Ascending aorta (tissue), 2 donors: ENCODE results near the gene EBF3. TPM values are rescaled to one million over a fixed set of nuclear protein-coding genes. Genes with fewer than 3 reads are reported as not detected.

Experiments used
- DNase-seq, 2 donors: peaks; one replicate each; pipeline ENCODE4 v3.0.0-alpha.2; 2019; ENCODE audit warnings: low spot score in 2 of 2
- H3K27ac ChIP-seq, 2 donors: fragments of 200-600 bp; sonication (generic); one replicate each; pipeline ENCODE4 v1.5.1; 2016 to 2017; ENCODE audit warnings: mild to moderate bottlenecking in 1 of 2
- H3K27me3 ChIP-seq: fragments of 200-600 bp; sonication (generic); one replicate; pipeline ENCODE4 v1.5.1; 2017
- H3K36me3 ChIP-seq, 2 donors: fragments of 200-600 bp; sonication (generic); one replicate each; pipeline ENCODE4 v1.5.1; 2016
- H3K4me1 ChIP-seq, 2 donors: fragments of 200-600 bp; sonication (generic); one replicate each; pipeline ENCODE4 v1.5.1; 2016 to 2017; ENCODE audit warnings: mild to moderate bottlenecking in 1 of 2
- H3K4me3 ChIP-seq, 2 donors: fragments of 200-600 bp; sonication (generic); one replicate each; pipeline ENCODE4 v1.5.1; 2016 to 2017; ENCODE audit warnings: mild to moderate bottlenecking in 1 of 2
- H3K9me3 ChIP-seq, 2 donors: fragments of 200-600 bp; sonication (generic); one replicate each; pipeline ENCODE4 v1.5.1; 2016
- CTCF ChIP-seq, 3 experiments: fragments of 200-600 bp in 2 of 3; fragments of 450-650 bp in 1 of 3; sonication (generic) in 2 of 3; IDR thresholded peaks; one replicate each; pipeline ENCODE4 v1.5.1; 2016 to 2019; ENCODE audit warnings: antibody characterized with exemption in 3 of 3, mild to moderate bottlenecking in 1 of 3, moderate library complexity in 1 of 3
- intact Hi-C: fragments of 100-400 bp; cut with DNase I; formaldehyde crosslinking; loops from one replicate; pipeline ENCODE4 v1.15.1; 2023
- total RNA-seq: library from RNA; depleted of rRNA; stranded (reverse); fragments of >200 nt; gene quantifications from one replicate; pipeline ENCODE4 v1.1.0, GENCODE V29; 2016

EBF3 gene
- total RNA-seq, 1 donor from 2014 or later, result 20.2 TPM

DNA sequence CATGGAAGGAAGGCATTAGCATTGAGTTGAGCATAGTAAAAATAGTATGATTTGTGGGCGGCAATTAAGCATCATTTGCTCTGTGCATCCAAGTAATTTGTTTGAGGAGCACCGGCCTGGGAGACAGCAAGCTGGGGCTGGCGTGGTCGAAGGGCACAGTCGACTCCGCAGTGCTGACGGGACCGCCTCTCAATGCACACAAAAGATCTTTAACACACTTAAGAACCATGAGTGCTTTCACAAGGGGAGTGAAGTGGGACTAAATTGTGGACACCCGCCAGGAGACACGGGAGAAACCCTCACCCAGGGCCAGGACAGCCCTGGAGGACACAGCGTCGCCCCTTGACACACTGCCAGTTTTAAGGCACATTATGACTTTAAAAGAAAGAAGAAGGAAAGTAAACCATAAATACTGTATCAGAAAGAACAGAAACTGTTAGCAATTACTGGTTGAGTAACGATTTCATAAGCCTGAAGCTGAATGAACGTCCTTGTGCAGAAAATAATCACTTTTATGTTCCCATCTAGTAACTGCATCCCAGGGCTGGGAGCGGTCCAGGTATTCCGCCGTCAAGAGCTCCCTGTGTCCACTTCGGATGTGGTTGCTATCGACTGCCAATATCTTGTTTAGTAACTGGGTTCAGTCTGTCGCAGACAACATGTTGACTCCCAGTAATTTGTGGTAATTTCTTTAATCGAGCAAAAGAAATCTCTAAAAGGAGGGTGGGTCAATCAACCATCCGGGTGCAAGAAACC lies 102.1 kb downstream of the EBF3 start:
- TF ChIP-seq CTCF (IDR thresholded peaks at IDR 0.05), result no peak
- H3K4me1 ChIP-seq, result no peaks in the 10 kb centered on the region
- H3K4me3 ChIP-seq, result no peak overlapping the region
- H3K27ac ChIP-seq, result no peak overlapping the region
- no peaks in the 10 kb centered on the region for H3K36me3 ChIP-seq
- intact Hi-C loops, result no loop called here
- no peaks in the 10 kb centered on the region for H3K9me3 ChIP-seq
- DNase-seq, result no peak
- H3K27me3 ChIP-seq, result no peaks in the 10 kb centered on the region

DNA sequence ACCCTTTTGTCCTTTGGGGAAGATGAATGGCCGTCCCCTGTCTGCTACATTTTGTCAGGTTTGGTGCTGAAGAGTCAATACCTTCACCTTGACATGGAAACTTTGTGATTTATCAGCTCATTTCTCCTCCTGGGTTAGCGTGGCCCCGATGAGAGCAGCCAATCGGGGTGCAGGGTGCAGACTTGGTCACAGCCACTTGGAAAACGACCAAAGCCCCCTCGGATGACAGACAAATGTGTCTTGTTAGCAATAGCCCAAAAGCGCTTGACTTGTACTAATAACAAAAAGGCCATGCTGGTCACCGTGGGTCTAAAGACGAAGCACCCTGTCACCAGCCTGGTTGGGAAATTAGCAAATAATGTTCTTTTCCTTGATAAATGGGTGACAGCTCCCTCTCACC lies 103.7 kb downstream of the EBF3 start:
- no peak for DNase-seq
- Histone ChIP-seq H3K4me1 (no peaks in the 10 kb centered on the region), H3K36me3 (no peaks in the 10 kb centered on the region), H3K27ac (no peak overlapping the region), H3K4me3 (no peak overlapping the region), H3K9me3 (no peaks in the 10 kb centered on the region), H3K27me3 (no peaks in the 10 kb centered on the region)
- intact Hi-C loops, result no loop called here
- TF ChIP-seq CTCF (IDR thresholded peaks at IDR 0.05), result no peak

- no peaks in the 10 kb centered on the region for H3K9me3 ChIP-seq
- no peaks in the 10 kb centered on the region for H3K4me1 ChIP-seq
- H3K36me3 ChIP-seq, result no peaks in the 10 kb centered on the region
- no peak overlapping the region for H3K4me3 ChIP-seq
- intact Hi-C loops, result no loop called here
- H3K27me3 ChIP-seq, result no peaks in the 10 kb centered on the region
- no peak for DNase-seq
- TF ChIP-seq CTCF (IDR thresholded peaks at IDR 0.05), result no peak
- no peak overlapping the region for H3K27ac ChIP-seq
Observed at GRCh38 chr10:129859536-129859935, 104.5 kb downstream of the EBF3 start.

GRCh38 chr10:129857242-129857960 lies 106.7 kb downstream of the EBF3 start:
- DNase-seq, result no peak
- Histone ChIP-seq H3K27me3 (no peaks in the 10 kb centered on the region), H3K4me3 (no peak overlapping the region), H3K4me1 (no peaks in the 10 kb centered on the region), H3K9me3 (no peaks in the 10 kb centered on the region), H3K36me3 (no peaks in the 10 kb centered on the region), H3K27ac (no peak overlapping the region)
- TF ChIP-seq CTCF (IDR thresholded peaks at IDR 0.05), result no peak
- intact Hi-C loops, result no loop called here

DNA sequence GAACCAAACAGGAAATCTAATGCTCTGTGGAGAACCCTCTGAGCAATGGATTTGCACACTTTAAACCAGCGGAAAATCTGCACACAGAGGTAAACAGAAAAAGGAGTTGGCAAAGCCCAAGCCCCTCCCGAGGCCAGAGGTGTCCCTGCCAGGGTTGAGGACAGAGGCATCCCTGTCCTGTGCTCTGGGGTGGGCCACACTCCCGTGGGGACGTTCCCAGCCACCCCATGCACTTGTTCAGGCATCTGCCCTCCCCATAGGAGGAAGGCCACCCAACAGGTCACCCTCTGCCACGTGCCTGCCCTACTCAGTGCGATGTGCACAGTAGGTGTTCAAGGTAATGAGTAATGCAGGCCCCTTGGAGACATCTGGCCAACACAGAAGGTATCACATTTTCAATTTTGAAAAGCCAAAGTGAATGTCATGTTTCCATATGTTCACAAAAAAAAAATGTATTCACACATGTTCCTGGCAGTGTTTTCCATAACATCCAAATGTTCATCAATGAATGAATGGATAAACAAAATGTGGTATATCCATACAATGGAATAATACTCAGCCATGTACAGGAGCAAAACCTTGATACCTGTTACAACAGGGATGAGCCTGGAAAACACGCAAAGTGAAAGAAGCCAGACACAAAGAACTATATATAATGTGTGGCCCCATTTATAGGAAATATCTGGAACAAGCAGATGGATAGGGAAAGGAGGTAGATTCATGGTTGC lies 108.1 kb downstream of the EBF3 start:
- DNase-seq, result no peak
- TF ChIP-seq CTCF (IDR thresholded peaks at IDR 0.05), result no peak
- Histone ChIP-seq H3K9me3 (no peaks in the 10 kb centered on the region), H3K27me3 (no peaks in the 10 kb centered on the region), H3K4me3 (no peak overlapping the region), H3K27ac (no peak overlapping the region), H3K36me3 (no peaks in the 10 kb centered on the region), H3K4me1 (no peaks in the 10 kb centered on the region)
- intact Hi-C loops, result no loop called here
